Neuronal stem cell (in vitro differentiated cells): ENCODE measurements around the gene TET3.
A peak's percentile ranks its signal among the peaks of the same experiment; 100 is the strongest.

Experiments used
- DNase-seq: peaks from one replicate; pipeline ENCODE4 v3.0.0-alpha.2; 2013; ENCODE audit warnings: low spot score
- H2AFZ ChIP-seq: one replicate; pipeline ENCODE4 v1.6.1; 2013; ENCODE audit warnings: mild to moderate bottlenecking, low read length, inconsistent platforms
- H2AK5ac ChIP-seq: 2 replicates; pipeline ENCODE4 v1.6.1; 2013; ENCODE audit warnings: low read depth, mild to moderate bottlenecking, inconsistent platforms, low read length, moderate library complexity, mixed read lengths
- H2BK120ac ChIP-seq: 2 replicates; pipeline ENCODE4 v1.6.1; 2013; ENCODE audit warnings: low read depth, mild to moderate bottlenecking, inconsistent platforms, low read length, moderate library complexity, mixed read lengths
- H2BK12ac ChIP-seq: one replicate; pipeline ENCODE4 v1.6.1; 2013; ENCODE audit warnings: low read length, inconsistent platforms
- H2BK15ac ChIP-seq: 2 replicates; pipeline ENCODE4 v1.6.1; 2013; ENCODE audit warnings: mild to moderate bottlenecking, low read length, inconsistent platforms, mixed read lengths
- H2BK5ac ChIP-seq: one replicate; pipeline ENCODE4 v1.6.1; 2013; ENCODE audit warnings: inconsistent platforms, mild to moderate bottlenecking, low read length, moderate library complexity
- H3K14ac ChIP-seq: one replicate; pipeline ENCODE4 v1.6.1; 2013; ENCODE audit warnings: low read length, inconsistent platforms
- H3K18ac ChIP-seq: 2 replicates; pipeline ENCODE4 v1.6.1; 2013; ENCODE audit warnings: low read length, inconsistent platforms
- H3K23ac ChIP-seq: 2 replicates; pipeline ENCODE4 v1.6.1; 2013; ENCODE audit warnings: low read depth, mild to moderate bottlenecking, mixed read lengths, low read length, inconsistent platforms; ENCODE audit not compliant: poor library complexity
- H3K27ac ChIP-seq: replicated peaks from 3 replicates; pipeline ENCODE4 v1.5.1; 2013; ENCODE audit warnings: low read length, inconsistent platforms
- H3K27me3 ChIP-seq, 3 experiments: 2 replicates each; pipeline ENCODE4 v1.6.1; 2013; ENCODE audit warnings: low read length in 3 of 3, mild to moderate bottlenecking in 2 of 3, inconsistent platforms in 1 of 3, low read depth in 1 of 3, mixed read lengths in 1 of 3, moderate library complexity in 1 of 3; ENCODE audit not compliant: control insufficient read depth in 3 of 3, insufficient read depth in 3 of 3
- H3K36me3 ChIP-seq, 2 donors: replicated peaks in 1 of 2; 2 replicates each; pipeline ENCODE4 v1.6.1; 2013; ENCODE audit warnings: low read length in 2 of 2; ENCODE audit not compliant: control insufficient read depth in 2 of 2, insufficient read depth in 2 of 2
- H3K4ac ChIP-seq: 2 replicates; pipeline ENCODE4 v1.6.1; 2013; ENCODE audit warnings: inconsistent platforms, mild to moderate bottlenecking, low read length, moderate library complexity
- H3K4me1 ChIP-seq, 2 donors: 1 replicate in 1 of 2; 2 replicates in 1 of 2; pipeline ENCODE4 v1.6.1; 2013; ENCODE audit warnings: low read length in 2 of 2, low read depth in 1 of 2; ENCODE audit not compliant: control insufficient read depth in 2 of 2, insufficient read depth in 1 of 2
- H3K4me2 ChIP-seq: one replicate; pipeline ENCODE4 v1.6.1; 2013; ENCODE audit warnings: mild to moderate bottlenecking, low read length, inconsistent platforms; ENCODE audit not compliant: insufficient read depth, poor library complexity, severe bottlenecking
- H3K4me3 ChIP-seq, 2 donors: 2 replicates each; pipeline ENCODE4 v1.5.1; 2013; ENCODE audit warnings: low read length in 2 of 2, mild to moderate bottlenecking in 2 of 2, inconsistent platforms in 1 of 2, moderate library complexity in 1 of 2
- H3K79me1 ChIP-seq: one replicate; pipeline ENCODE4 v1.6.1; 2013; ENCODE audit warnings: low read depth, mild to moderate bottlenecking, inconsistent platforms, low read length, moderate library complexity
- H3K9ac ChIP-seq: one replicate; pipeline ENCODE4 v1.6.1; 2013; ENCODE audit warnings: mild to moderate bottlenecking, low read depth, low read length, inconsistent platforms; ENCODE audit not compliant: poor library complexity
- H3K9me3 ChIP-seq, 2 donors: replicated peaks in 1 of 2; 2 replicates each; pipeline versions ENCODE3 to v1.6.1; 2013; ENCODE audit warnings: low read length in 2 of 2, mild to moderate bottlenecking in 2 of 2, inconsistent platforms in 1 of 2, low read depth in 1 of 2, mixed read lengths in 1 of 2, moderate library complexity in 1 of 2; ENCODE audit not compliant: control insufficient read depth in 2 of 2, insufficient read depth in 1 of 2
- H4K8ac ChIP-seq: one replicate; pipeline ENCODE4 v1.6.1; 2013; ENCODE audit warnings: low read depth, mild to moderate bottlenecking, inconsistent platforms, low read length, moderate library complexity
- H4K91ac ChIP-seq: one replicate; pipeline ENCODE4 v1.6.1; 2013; ENCODE audit warnings: low read length, low read depth, mild to moderate bottlenecking, inconsistent platforms; ENCODE audit not compliant: poor library complexity
- WGBS, 2 donors: extraction: QIAGEN DNeasy Blood & Tissue Kit; methylation state at CpG; one replicate each; pipeline ENCODE4 v1.1.7; 2013; ENCODE audit warnings: missing lambda C conversion rate in 2 of 2, mixed read lengths in 1 of 2; ENCODE audit not compliant: insufficient read length in 2 of 2, insufficient replicate concordance in 1 of 2; ENCODE audit errors: extremely low coverage in 2 of 2; 5-methylcytosine and 5-hydroxymethylcytosine counted together

The TET3 gene

GRCh38 chr2:74009577-74009976 lies 24.9 kb downstream of the TET3 start:
- Histone ChIP-seq H3K9me3 (peaks cover under 1 to 2% of the 10 kb centered on the region in 2 donors), H2BK5ac (no peak overlapping the region), H3K9ac (no peak overlapping the region), H2AK5ac (no peak overlapping the region), H2BK120ac (no peak overlapping the region), H3K14ac (no peak overlapping the region), H3K4ac (no peak overlapping the region), H3K23ac (peak overlapping the region; percentile 8), H3K79me1 (peaks cover 11% of the 10 kb centered on the region), H3K18ac (peak overlapping the region; percentile 55), H4K91ac (no peak overlapping the region), H3K27me3 (peaks cover 0 to 39% (median 0%) of the 10 kb centered on the region in 3 experiments), H2BK15ac (no peak overlapping the region), H3K4me1 (peaks cover 19 to 28% of the 10 kb centered on the region in 2 donors), H3K27ac (no peak overlapping the region), H3K4me2 (no peak overlapping the region), H2BK12ac (no peak overlapping the region), H3K36me3 (peaks cover 0 to 71% of the 10 kb centered on the region in 2 donors), H3K4me3 (no peak overlapping the region), H4K8ac (no peak overlapping the region), H2AFZ (no peak overlapping the region)
- no peak for DNase-seq

- Histone ChIP-seq H2BK5ac (no peak overlapping the region), H3K4me2 (no peak overlapping the region), H3K27me3 (peaks cover 0 to 35% (median 0%) of the 10 kb centered on the region in 3 experiments), H2BK120ac (no peak overlapping the region), H4K8ac (no peak overlapping the region), H3K4me3 (no peak overlapping the region), H2AFZ (no peak overlapping the region), H2BK15ac (no peak overlapping the region), H3K23ac (no peak overlapping the region), H3K9me3 (peaks cover 2 to 5% of the 10 kb centered on the region in 2 donors), H4K91ac (no peak overlapping the region), H3K9ac (no peak overlapping the region), H3K79me1 (peaks cover 11% of the 10 kb centered on the region), H3K27ac (no peak overlapping the region), H2AK5ac (no peak overlapping the region), H3K14ac (no peak overlapping the region), H3K4ac (no peak overlapping the region), H3K18ac (no peak overlapping the region), H3K36me3 (peaks cover 0 to 66% of the 10 kb centered on the region in 2 donors), H3K4me1 (peaks cover 19 to 23% of the 10 kb centered on the region in 2 donors), H2BK12ac (no peak overlapping the region)
- DNase-seq = no peak
- WGBS, 2 donors = no CpG with 5 or more reads among the region's 13 CpGs
Measured at GRCh38 chr2:74010087-74010541, 25.4 kb downstream of the TET3 start.

GRCh38 chr2:74011246-74011645 lies 26.5 kb downstream of the TET3 start:
- Histone ChIP-seq H3K4me3 (no peak overlapping the region), H3K4me2 (no peak overlapping the region), H3K4ac (no peak overlapping the region), H4K8ac (no peak overlapping the region), H3K18ac (no peak overlapping the region), H3K27me3 (peaks cover 0 to 26% (median 0%) of the 10 kb centered on the region in 3 experiments), H2BK12ac (no peak overlapping the region), H3K36me3 (peaks cover 0 to 55% of the 10 kb centered on the region in 2 donors), H2BK5ac (no peak overlapping the region), H3K9me3 (peaks cover 2 to 5% of the 10 kb centered on the region in 2 donors), H3K9ac (no peak overlapping the region), H2AK5ac (no peak overlapping the region), H2AFZ (no peak overlapping the region), H4K91ac (no peak overlapping the region), H3K14ac (no peak overlapping the region), H2BK120ac (no peak overlapping the region), H3K79me1 (peaks cover 8% of the 10 kb centered on the region), H3K4me1 (peaks cover 18 to 21% of the 10 kb centered on the region in 2 donors), H2BK15ac (no peak overlapping the region), H3K23ac (no peak overlapping the region), H3K27ac (no peak overlapping the region)
- WGBS, 2 donors = no CpG with 5 or more reads among the region's 5 CpGs
- DNase-seq = no peak

- WGBS, 2 donors = no CpG with 5 or more reads among the region's 3 CpGs
- H2AK5ac ChIP-seq = no peak overlapping the region
- no peak overlapping the region for H3K27ac ChIP-seq
- H3K79me1 ChIP-seq = peaks cover 3% of the 10 kb centered on the region
- peaks cover 0 to 3% (median 0%) of the 10 kb centered on the region in 3 experiments for H3K27me3 ChIP-seq
- no peak overlapping the region for H2BK120ac ChIP-seq
- H3K18ac ChIP-seq = no peak overlapping the region
- H3K9ac ChIP-seq = no peak overlapping the region
- H3K4ac ChIP-seq = no peak overlapping the region
- no peak overlapping the region for H3K23ac ChIP-seq
- no peaks in the 10 kb centered on the region for H3K4me1 ChIP-seq
- H2BK15ac ChIP-seq = no peak overlapping the region
- H2BK12ac ChIP-seq = no peak overlapping the region
- no peak overlapping the region for H3K4me2 ChIP-seq
- H3K14ac ChIP-seq = no peak overlapping the region
- peaks cover 0 to 29% of the 10 kb centered on the region in 2 donors for H3K36me3 ChIP-seq
- H4K91ac ChIP-seq = no peak overlapping the region
- H2BK5ac ChIP-seq = no peak overlapping the region
- H4K8ac ChIP-seq = no peak overlapping the region
- DNase-seq = no peak
- H3K4me3 ChIP-seq = no peak overlapping the region
- peaks cover 2 to 7% of the 10 kb centered on the region in 2 donors for H3K9me3 ChIP-seq
- no peak overlapping the region for H2AFZ ChIP-seq
Measured at GRCh38 chr2:74014813-74015212, 30.1 kb downstream of the TET3 start.
